Hepatocyte (in vitro differentiated cells): ENCODE results near the gene ADIPOR2. TPM values are rescaled to one million over a fixed set of nuclear protein-coding genes. Genes with fewer than 3 reads are reported as not detected.

Experiments used
- DNase-seq: peaks from one replicate; pipeline ENCODE4 v3.0.0-alpha.2; 2016; ENCODE audit warnings: low spot score
- H2AFZ ChIP-seq: fragments of 200-600 bp; sonication (generic); 2 replicates; pipeline ENCODE4 v1.6.0; 2016; ENCODE audit warnings: antibody characterized with exemption, mild to moderate bottlenecking
- H3K27ac ChIP-seq: fragments of 200-600 bp; sonication (generic); 2 replicates; pipeline ENCODE4 v1.5.1; 2016; ENCODE audit warnings: mild to moderate bottlenecking
- H3K27me3 ChIP-seq: fragments of 200-600 bp; sonication (generic); 2 replicates; pipeline ENCODE4 v1.6.1; 2016
- H3K36me3 ChIP-seq: fragments of 200-600 bp; sonication (generic); replicated peaks from 2 replicates; pipeline ENCODE4 v1.5.1; 2016; ENCODE audit warnings: low read depth; ENCODE audit not compliant: insufficient read depth
- H3K4me1 ChIP-seq: fragments of 200-600 bp; sonication (generic); 2 replicates; pipeline ENCODE4 v1.5.1; 2016; ENCODE audit warnings: mild to moderate bottlenecking, moderate library complexity; ENCODE audit not compliant: insufficient read depth
- H3K4me2 ChIP-seq: fragments of 200-600 bp; sonication (generic); 2 replicates; pipeline ENCODE4 v1.6.0; 2016
- H3K4me3 ChIP-seq: fragments of 200-600 bp; sonication (generic); 2 replicates; pipeline ENCODE4 v1.5.1; 2016; ENCODE audit warnings: mild to moderate bottlenecking
- H3K79me2 ChIP-seq: fragments of 200-600 bp; sonication (generic); 2 replicates; pipeline ENCODE4 v1.6.0; 2017; ENCODE audit warnings: mild to moderate bottlenecking
- H3K9me2 ChIP-seq: fragments of 200-600 bp; sonication (generic); replicated peaks from 2 replicates; pipeline ENCODE4 v1.6.0; 2017; ENCODE audit warnings: mild to moderate bottlenecking; ENCODE audit not compliant: insufficient read depth
- H3K9me3 ChIP-seq: fragments of 200-600 bp; sonication (generic); 2 replicates; pipeline ENCODE4 v1.5.1; 2016; ENCODE audit warnings: low read depth, mild to moderate bottlenecking
- H4K20me1 ChIP-seq: fragments of 200-600 bp; sonication (generic); 2 replicates; pipeline ENCODE4 v1.6.0; 2016; ENCODE audit warnings: mild to moderate bottlenecking; ENCODE audit not compliant: insufficient read depth, poor library complexity, severe bottlenecking
- CTCF ChIP-seq: fragments of 200-600 bp; sonication (generic); IDR thresholded peaks from 2 replicates; pipeline ENCODE4 v1.5.1; 2016; ENCODE audit warnings: antibody characterized with exemption, mild to moderate bottlenecking; ENCODE audit not compliant: poor library complexity
- EZH2 ChIP-seq: fragments of 200-600 bp; sonication (generic); IDR thresholded peaks from 2 replicates; pipeline ENCODE4 v1.6.1; 2016; ENCODE audit warnings: antibody characterized with exemption, mild to moderate bottlenecking, borderline replicate concordance
- EZH2phosphoT487 ChIP-seq: fragments of 200-600 bp; sonication (generic); IDR thresholded peaks from one replicate; pipeline ENCODE4 v1.6.1; 2018; ENCODE audit warnings: antibody characterized with exemption, mild to moderate bottlenecking, low read depth, moderate library complexity; ENCODE audit not compliant: unreplicated experiment, severe bottlenecking
- WGBS: methylation state at CpG from one replicate; pipeline ENCODE4 v1.1.6; 2016; ENCODE audit warnings: low lambda C conversion rate; ENCODE audit errors: missing lambda C conversion rate; 5-methylcytosine and 5-hydroxymethylcytosine counted together
- polyA plus RNA-seq: library from polyadenylated mRNA; unstranded; fragments of >200 nt; fragmentation: Nextera tagmentation; extraction: Ambion mirVana; gene quantifications from 2 replicates; pipeline ENCODE4 v1.2.1, GENCODE V29; 2016
- total RNA-seq: library from RNA; depleted of rRNA; stranded (reverse); fragments of >200 nt; gene quantifications from 2 replicates; pipeline ENCODE4 v1.2.3, GENCODE V29; 2014

The ADIPOR2 gene
- total and polyA plus RNA-seq, 2 experiments from 2014 or later, result 10.4 to 47.3 TPM

- H3K27me3 ChIP-seq, result no peaks in the 10 kb centered on the region
- DNase-seq, result no peak
- no peak overlapping the region for H3K4me2 ChIP-seq
- no peaks in the 10 kb centered on the region for H4K20me1 ChIP-seq
- H3K27ac ChIP-seq, result no peak overlapping the region
- H3K36me3 ChIP-seq, result no peaks in the 10 kb centered on the region
- no peak for TF ChIP-seq CTCF
- no peak for TF ChIP-seq EZH2
- WGBS, result 88% methylated on average over 20 of the region's 21 CpGs
- H2AFZ ChIP-seq, result no peak overlapping the region
- H3K79me2 ChIP-seq, result no peaks in the 10 kb centered on the region
- H3K9me2 ChIP-seq, result no peaks in the 10 kb centered on the region
- no peaks in the 10 kb centered on the region for H3K9me3 ChIP-seq
- H3K4me1 ChIP-seq, result peaks cover 3% of the 10 kb centered on the region
- no peak overlapping the region for H3K4me3 ChIP-seq
Measured at GRCh38 chr12:1810201-1810930, 119.5 kb downstream of the ADIPOR2 start.

- H3K9me3 ChIP-seq, result no peaks in the 10 kb centered on the region
- DNase-seq, result no peak
- 96% methylated on average over 9 of the region's 10 CpGs for WGBS
- no peaks in the 10 kb centered on the region for H3K79me2 ChIP-seq
- H3K4me3 ChIP-seq, result no peak overlapping the region
- no peaks in the 10 kb centered on the region for H3K9me2 ChIP-seq
- H3K27me3 ChIP-seq, result no peaks in the 10 kb centered on the region
- H3K36me3 ChIP-seq, result no peaks in the 10 kb centered on the region
- H3K4me2 ChIP-seq, result no peak overlapping the region
- H2AFZ ChIP-seq, result no peak overlapping the region
- H3K4me1 ChIP-seq, result peaks cover 3% of the 10 kb centered on the region
- no peaks in the 10 kb centered on the region for H4K20me1 ChIP-seq
- no peak overlapping the region for H3K27ac ChIP-seq
- no peak for TF ChIP-seq EZH2phosphoT487
- no peak for TF ChIP-seq CTCF
- TF ChIP-seq EZH2, result no peak
Measured at GRCh38 chr12:1810931-1811280, 120.0 kb downstream of the ADIPOR2 start.

- WGBS, result 87% methylated on average over 18 of the region's 27 CpGs
- Histone ChIP-seq H3K27me3 (no peaks in the 10 kb centered on the region), H3K79me2 (no peaks in the 10 kb centered on the region), H3K4me1 (peaks cover 3% of the 10 kb centered on the region), H2AFZ (no peak overlapping the region), H3K4me2 (no peak overlapping the region), H3K9me2 (no peaks in the 10 kb centered on the region), H3K4me3 (no peak overlapping the region), H3K27ac (no peak overlapping the region), H3K36me3 (no peaks in the 10 kb centered on the region), H3K9me3 (no peaks in the 10 kb centered on the region), H4K20me1 (no peaks in the 10 kb centered on the region)
- DNase-seq, result no peak
- TF ChIP-seq EZH2 (no peak), EZH2phosphoT487 (no peak), CTCF (no peak)
Measured at GRCh38 chr12:1811281-1811947, 120.5 kb downstream of the ADIPOR2 start.
